Mesothelial cell of epicardium (in vitro differentiated cells): Measurements from ENCODE around the gene RAB5IF. TPM values are rescaled to one million over a fixed set of nuclear protein-coding genes. Genes with fewer than 3 reads are reported as not detected.
"Not testable (repeated sequence)": the region's sequence is repeated elsewhere in the genome, so short reads cannot be mapped to it uniquely, and the experiment has no call there.

Experiments used
- DNase-seq, 2 experiments: peaks; one replicate each; pipeline ENCODE4 v3.0.0; 2021; ENCODE audit warnings: low spot score in 2 of 2; ENCODE audit not compliant: unreplicated experiment in 2 of 2
- H3K27ac Mint-ChIP-seq: 2 replicates; pipeline ENCODE4 v1.8.0; 2021; ENCODE audit warnings: mixed read lengths
- H3K27me3 Mint-ChIP-seq: 2 replicates; pipeline ENCODE4 v1.8.0; 2021; ENCODE audit warnings: low read depth, mixed read lengths
- H3K36me3 Mint-ChIP-seq: 2 replicates; pipeline ENCODE4 v1.8.0; 2021; ENCODE audit warnings: mixed read lengths
- H3K4me1 Mint-ChIP-seq: 2 replicates; pipeline ENCODE4 v1.8.0; 2021; ENCODE audit warnings: mixed read lengths
- H3K4me3 Mint-ChIP-seq: 2 replicates; pipeline ENCODE4 v1.8.0; 2021; ENCODE audit warnings: mild to moderate bottlenecking, moderate library complexity, mixed read lengths
- H3K9me3 Mint-ChIP-seq: 2 replicates; pipeline ENCODE4 v1.8.0; 2021; ENCODE audit warnings: mixed read lengths
- total RNA-seq: library from RNA; stranded (reverse); gene quantifications from 3 replicates; pipeline ENCODE4 v1.2.1, GENCODE V29; 2021
- TF ChIP-seq, protein P1 (sequence below): fragments of 200-600 bp; sonication (generic); IDR thresholded peaks from one replicate; pipeline ENCODE4 v1.5.0; 2021; ENCODE audit warnings: antibody characterized with exemption; ENCODE audit not compliant: unreplicated experiment

The RAB5IF gene, protein sequence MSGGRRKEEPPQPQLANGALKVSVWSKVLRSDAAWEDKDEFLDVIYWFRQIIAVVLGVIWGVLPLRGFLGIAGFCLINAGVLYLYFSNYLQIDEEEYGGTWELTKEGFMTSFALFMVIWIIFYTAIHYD
- 37.6 to 40.7 TPM (median 40.0 TPM) in 3 replicates for total RNA-seq

DNA sequence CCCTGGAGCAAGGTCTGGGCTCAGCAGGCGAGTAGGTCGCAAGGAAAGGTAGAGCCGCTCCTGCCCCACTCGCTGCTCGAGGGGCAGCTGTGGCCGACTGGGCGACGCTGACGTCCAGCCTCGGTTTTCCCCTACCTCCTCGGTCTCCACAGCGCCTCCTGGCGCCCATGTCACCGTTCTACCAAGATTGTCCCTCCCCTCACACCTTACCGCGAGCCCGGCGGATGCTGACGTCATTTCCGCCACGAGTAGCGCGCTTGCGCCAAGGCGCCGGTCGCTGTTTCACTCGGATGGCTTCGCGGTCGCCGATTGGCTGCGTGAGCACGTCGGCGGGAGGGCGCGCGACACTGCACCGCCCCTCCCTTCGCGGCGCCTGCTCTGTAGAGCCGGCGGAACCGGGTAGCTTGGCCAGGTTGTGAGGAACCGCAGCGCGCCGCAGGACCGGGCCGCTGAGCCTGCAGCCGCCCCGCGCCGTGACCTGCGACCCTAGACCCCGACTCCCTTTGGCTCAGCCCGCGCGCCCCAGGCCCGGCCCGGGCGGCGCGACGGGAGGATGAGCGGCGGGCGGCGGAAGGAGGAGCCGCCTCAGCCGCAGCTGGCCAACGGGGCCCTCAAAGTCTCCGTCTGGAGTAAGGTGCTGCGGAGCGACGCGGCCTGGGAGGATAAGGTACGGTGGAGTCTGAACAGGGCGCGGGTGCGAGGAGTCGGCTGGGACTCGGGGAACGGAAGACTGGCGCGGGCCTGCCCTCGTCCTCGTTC lies at the start of gene RAB5IF:
Gene RAB5IF (plus strand): TSS at position 381 of the 759 bp plus-strand sequence. CDS start 173 bp downstream, at position 554.
- TF ChIP-seq, protein P1, sequence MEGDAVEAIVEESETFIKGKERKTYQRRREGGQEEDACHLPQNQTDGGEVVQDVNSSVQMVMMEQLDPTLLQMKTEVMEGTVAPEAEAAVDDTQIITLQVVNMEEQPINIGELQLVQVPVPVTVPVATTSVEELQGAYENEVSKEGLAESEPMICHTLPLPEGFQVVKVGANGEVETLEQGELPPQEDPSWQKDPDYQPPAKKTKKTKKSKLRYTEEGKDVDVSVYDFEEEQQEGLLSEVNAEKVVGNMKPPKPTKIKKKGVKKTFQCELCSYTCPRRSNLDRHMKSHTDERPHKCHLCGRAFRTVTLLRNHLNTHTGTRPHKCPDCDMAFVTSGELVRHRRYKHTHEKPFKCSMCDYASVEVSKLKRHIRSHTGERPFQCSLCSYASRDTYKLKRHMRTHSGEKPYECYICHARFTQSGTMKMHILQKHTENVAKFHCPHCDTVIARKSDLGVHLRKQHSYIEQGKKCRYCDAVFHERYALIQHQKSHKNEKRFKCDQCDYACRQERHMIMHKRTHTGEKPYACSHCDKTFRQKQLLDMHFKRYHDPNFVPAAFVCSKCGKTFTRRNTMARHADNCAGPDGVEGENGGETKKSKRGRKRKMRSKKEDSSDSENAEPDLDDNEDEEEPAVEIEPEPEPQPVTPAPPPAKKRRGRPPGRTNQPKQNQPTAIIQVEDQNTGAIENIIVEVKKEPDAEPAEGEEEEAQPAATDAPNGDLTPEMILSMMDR = peak; percentile 88

DNA sequence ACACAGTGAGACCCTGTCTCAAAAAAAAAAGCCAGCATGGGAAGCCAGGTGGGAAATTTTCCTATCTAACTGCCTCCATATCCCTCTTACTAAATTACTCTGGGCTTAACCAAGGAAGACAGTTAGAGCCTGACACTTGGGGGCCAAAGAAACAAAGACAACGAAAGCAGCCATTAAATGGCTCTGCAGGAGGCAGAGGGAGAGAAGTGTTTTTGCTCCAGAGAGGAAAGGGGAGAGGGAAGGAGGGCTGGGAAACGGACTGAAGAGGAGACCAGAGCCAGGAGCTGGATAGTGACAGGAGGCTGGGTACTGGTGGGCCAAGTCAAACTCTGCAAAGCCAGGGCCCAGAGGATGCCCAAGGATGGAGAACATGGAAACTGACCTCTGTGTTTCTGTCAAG lies 42.9 kb upstream of the RAB5IF start:
- no peaks in the 10 kb centered on the region for H3K27me3 Mint-ChIP-seq
- H3K36me3 Mint-ChIP-seq = peaks cover 10% of the 10 kb centered on the region
- H3K27ac Mint-ChIP-seq = no peak overlapping the region
- TF ChIP-seq, protein P1 = no peak
- H3K4me1 Mint-ChIP-seq = no peaks in the 10 kb centered on the region
- DNase-seq = no peak
- H3K9me3 Mint-ChIP-seq = peaks cover 7% of the 10 kb centered on the region
- no peak overlapping the region for H3K4me3 Mint-ChIP-seq

More for the DNA sequence above, at the start of gene RAB5IF:
- Mint-ChIP-seq H3K9me3 (no peaks in the 10 kb centered on the region), H3K27me3 (peaks cover 2% of the 10 kb centered on the region), H3K27ac (peak within 1 kb of the TSS; percentile 93), H3K4me1 (peaks cover 16% of the 10 kb centered on the region), H3K36me3 (peaks cover under 1% of the 10 kb centered on the region), H3K4me3 (peak within 1 kb of the TSS; percentile 98)
- peak; percentile 98 to 99 for DNase-seq

DNA sequence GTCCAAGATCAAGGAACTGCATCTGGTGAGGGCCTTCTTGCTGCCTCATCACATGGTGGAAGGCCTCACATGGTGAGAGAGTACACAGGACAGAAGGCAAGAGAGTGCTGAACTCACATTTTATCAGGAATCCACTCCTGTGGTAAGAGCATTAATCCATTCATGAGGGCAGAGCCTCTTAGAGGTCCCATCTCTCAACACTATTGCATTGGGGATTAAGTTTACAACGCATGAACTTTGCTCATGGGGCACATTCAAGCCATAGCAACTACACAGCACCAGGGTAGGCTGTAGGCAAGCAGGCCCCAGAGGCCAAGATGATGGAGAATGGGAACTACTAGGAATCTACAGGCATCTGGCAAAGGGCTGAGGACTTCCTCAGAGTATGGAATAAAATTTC lies 42.2 kb upstream of the RAB5IF start:
- Mint-ChIP-seq H3K4me3 (no peak overlapping the region), H3K4me1 (no peaks in the 10 kb centered on the region), H3K36me3 (peaks cover 10% of the 10 kb centered on the region), H3K9me3 (peaks cover 7% of the 10 kb centered on the region), H3K27me3 (no peaks in the 10 kb centered on the region), H3K27ac (no peak overlapping the region)
- TF ChIP-seq, protein P1 = no peak
- no peak for DNase-seq

DNA sequence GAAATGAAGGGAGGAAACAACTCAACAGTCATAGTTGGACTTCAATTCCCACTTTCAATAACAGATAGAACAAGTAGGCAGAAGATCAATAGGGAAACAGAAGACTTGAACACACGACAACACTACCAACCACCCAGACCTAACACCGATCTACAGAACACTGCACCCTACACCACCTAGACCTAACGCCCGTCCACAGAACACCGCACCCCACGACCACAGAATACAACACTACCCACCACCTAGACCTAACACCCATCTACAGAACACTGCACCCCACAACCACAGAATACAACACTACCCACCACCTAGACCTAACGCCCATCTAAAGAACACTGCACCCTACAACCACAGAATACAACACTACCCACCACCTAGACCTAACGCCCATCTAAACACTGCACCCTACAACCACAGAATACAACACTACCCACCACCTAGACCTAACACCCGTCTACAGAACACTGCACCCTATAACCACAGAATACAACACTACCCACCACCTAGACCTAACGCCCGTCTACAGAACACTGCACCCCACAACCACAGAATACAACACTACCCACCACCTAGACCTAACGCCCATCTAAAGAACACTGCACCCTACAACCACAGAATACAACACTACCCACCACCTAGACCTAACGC lies 41.4 kb upstream of the RAB5IF start:
- not testable (repeated sequence) for H3K27me3 Mint-ChIP-seq, H3K36me3 Mint-ChIP-seq, DNase-seq, H3K4me1 Mint-ChIP-seq, H3K4me3 Mint-ChIP-seq, H3K9me3 Mint-ChIP-seq, H3K27ac Mint-ChIP-seq

DNA sequence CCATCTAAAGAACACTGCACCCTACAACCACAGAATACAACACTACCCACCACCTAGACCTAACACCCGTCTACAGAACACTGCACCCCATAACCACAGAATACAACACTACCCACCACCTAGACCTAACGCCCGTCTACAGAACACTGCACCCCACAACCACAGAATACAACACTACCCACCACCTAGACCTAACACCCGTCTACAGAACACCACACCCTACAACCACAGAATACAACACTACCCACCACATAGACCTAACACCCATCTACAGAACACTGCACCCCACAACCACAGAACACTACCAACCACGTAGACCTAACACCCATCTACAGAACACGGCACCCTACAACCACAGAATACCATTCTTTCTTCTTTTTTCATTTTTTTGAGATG lies 40.9 kb upstream of the RAB5IF start:
- not testable (repeated sequence) for H3K36me3 Mint-ChIP-seq, H3K27me3 Mint-ChIP-seq

DNA sequence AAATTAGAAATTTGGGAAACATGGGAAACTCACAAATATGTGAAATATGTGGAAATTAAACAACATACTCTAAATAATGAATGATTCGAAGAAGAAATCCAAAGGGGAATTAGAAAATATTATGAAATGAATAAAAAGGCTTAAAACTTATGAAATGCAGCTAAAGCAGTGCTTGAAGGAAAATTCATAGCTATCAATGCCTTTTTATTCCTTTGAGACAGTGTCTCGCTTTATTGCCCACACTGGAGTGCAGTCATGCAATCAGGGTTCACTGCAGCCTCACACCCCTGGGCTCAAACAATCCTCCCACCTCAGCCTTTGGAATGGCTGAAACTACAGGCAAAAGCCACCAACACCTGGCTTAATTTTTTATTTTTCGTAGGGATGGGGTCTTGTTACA lies 40.1 kb upstream of the RAB5IF start:
- Mint-ChIP-seq H3K27me3 (no peaks in the 10 kb centered on the region), H3K36me3 (peaks cover 10% of the 10 kb centered on the region), H3K27ac (no peak overlapping the region), H3K4me1 (peaks cover 7% of the 10 kb centered on the region), H3K9me3 (peaks cover 7% of the 10 kb centered on the region), H3K4me3 (no peak overlapping the region)
- TF ChIP-seq, protein P1 = no peak
- DNase-seq = no peak

More for the DNA sequence above, 40.9 kb upstream of the RAB5IF start:
- not testable (repeated sequence) for H3K27ac Mint-ChIP-seq, DNase-seq, H3K9me3 Mint-ChIP-seq, H3K4me1 Mint-ChIP-seq, H3K4me3 Mint-ChIP-seq
